T-helper 22 cell (primary cell): ENCODE data around the gene KLHL2.

Experiments
- DNase-seq: peaks from one replicate; pipeline ENCODE4 v3.0.0-alpha.2; 2020; ENCODE audit warnings: low read depth

Gene KLHL2

GRCh38 chr4:165289423-165289785 is 82.0 kb downstream of the KLHL2 start:
- DNase-seq = no peak

GRCh38 chr4:165293061-165293460 is 85.7 kb downstream of the KLHL2 start:
- DNase-seq = no peak

- DNase-seq = no peak
These were observed 86.7 kb downstream of the KLHL2 start for GRCh38 chr4:165293927-165294649.

- no peak for DNase-seq
These were observed 87.5 kb downstream of the KLHL2 start for GRCh38 chr4:165294907-165295306.

GRCh38 chr4:165297626-165298025 is 90.3 kb downstream of the KLHL2 start:
- DNase-seq = no peak

- no peak for DNase-seq
These were observed 92.2 kb downstream of the KLHL2 start for GRCh38 chr4:165299399-165300060.

- no peak for DNase-seq
These were observed 94.5 kb downstream of the KLHL2 start for GRCh38 chr4:165301833-165302232.

- no peak for DNase-seq
These were observed 95.3 kb downstream of the KLHL2 start for GRCh38 chr4:165302658-165303057.

GRCh38 chr4:165308166-165308565 is 100.8 kb downstream of the KLHL2 start:
- DNase-seq = no peak

- DNase-seq = no peak
These were observed 101.2 kb downstream of the KLHL2 start for GRCh38 chr4:165308606-165309005.

- DNase-seq = no peak
These were observed 102.1 kb downstream of the KLHL2 start for GRCh38 chr4:165309456-165309855.

- no peak for DNase-seq
These were observed 105.1 kb downstream of the KLHL2 start for GRCh38 chr4:165312506-165312905.

- no peak for DNase-seq
These were observed 111.7 kb downstream of the KLHL2 start for GRCh38 chr4:165319030-165319429.

GRCh38 chr4:165319509-165319908 is 112.1 kb downstream of the KLHL2 start:
- DNase-seq = no peak

- no peak for DNase-seq
These were observed 117.0 kb downstream of the KLHL2 start for GRCh38 chr4:165324236-165324917.

GRCh38 chr4:165324918-165325304 is 117.5 kb downstream of the KLHL2 start:
- DNase-seq = no peak

- no peak for DNase-seq
These were observed 118.6 kb downstream of the KLHL2 start for GRCh38 chr4:165325732-165326512.

GRCh38 chr4:165326831-165327210 is 119.5 kb downstream of the KLHL2 start:
- DNase-seq = no peak

- peak; percentile 98 for DNase-seq
These were observed 120.1 kb downstream of the KLHL2 start, which contains the start of gene MSMO1 for GRCh38 chr4:165327211-165328100. TSS of gene MSMO1 (plus strand) at chr4:165327669. CDS start at chr4:165333371, 5,702 bp downstream.

GRCh38 chr4:165328101-165328425 is 120.7 kb downstream of the KLHL2 start:
- no peak for DNase-seq

GRCh38 chr4:165328708-165329107 is 121.3 kb downstream of the KLHL2 start:
- no peak for DNase-seq

- no peak for DNase-seq
These were observed 122.7 kb downstream of the KLHL2 start for GRCh38 chr4:165330071-165330470.
